Skeletal muscle tissue (tissue), 4 donors: ENCODE results near the gene ERC2. TPM values are rescaled to one million over a fixed set of nuclear protein-coding genes. Genes with fewer than 3 reads are reported as not detected.

Source experiments
- H3K27ac ChIP-seq: one replicate; pipeline ENCODE4 v1.7.0; 2013; ENCODE audit warnings: mild to moderate bottlenecking, low read depth, low read length, inconsistent platforms
- H3K27me3 ChIP-seq, 3 donors: one replicate each; pipeline ENCODE4 v1.7.0; 2013; ENCODE audit warnings: low read length in 3 of 3; ENCODE audit not compliant: control insufficient read depth in 3 of 3, insufficient read depth in 3 of 3
- H3K36me3 ChIP-seq, 3 donors: one replicate each; pipeline ENCODE4 v1.7.0; 2013; ENCODE audit warnings: low read length in 3 of 3; ENCODE audit not compliant: control insufficient read depth in 3 of 3, insufficient read depth in 3 of 3
- H3K4me1 ChIP-seq, 3 donors: one replicate each; pipeline ENCODE4 v1.7.0; 2013; ENCODE audit warnings: low read length in 3 of 3, mild to moderate bottlenecking in 3 of 3; ENCODE audit not compliant: control insufficient read depth in 3 of 3, insufficient read depth in 3 of 3
- H3K4me3 ChIP-seq, 3 donors: one replicate each; pipeline ENCODE4 v1.7.0; 2013; ENCODE audit warnings: low read length in 3 of 3
- H3K9ac ChIP-seq, 3 donors: one replicate each; pipeline ENCODE4 v1.7.0; 2013; ENCODE audit warnings: low read length in 3 of 3, mild to moderate bottlenecking in 3 of 3, moderate library complexity in 2 of 3, low read depth in 1 of 3
- H3K9me3 ChIP-seq, 3 donors: one replicate each; pipeline ENCODE4 v1.7.0; 2013; ENCODE audit warnings: low read length in 3 of 3; ENCODE audit not compliant: control insufficient read depth in 3 of 3
- total RNA-seq: library from RNA; depleted of rRNA; stranded (reverse); fragments of >200 nt; gene quantifications from one replicate; pipeline ENCODE4 v1.2.3, GENCODE V29; 2014
- donor health status: Osteomylitis.

The ERC2 gene
- total RNA-seq, 1 donor from 2014 or later = 1.0 TPM

DNA sequence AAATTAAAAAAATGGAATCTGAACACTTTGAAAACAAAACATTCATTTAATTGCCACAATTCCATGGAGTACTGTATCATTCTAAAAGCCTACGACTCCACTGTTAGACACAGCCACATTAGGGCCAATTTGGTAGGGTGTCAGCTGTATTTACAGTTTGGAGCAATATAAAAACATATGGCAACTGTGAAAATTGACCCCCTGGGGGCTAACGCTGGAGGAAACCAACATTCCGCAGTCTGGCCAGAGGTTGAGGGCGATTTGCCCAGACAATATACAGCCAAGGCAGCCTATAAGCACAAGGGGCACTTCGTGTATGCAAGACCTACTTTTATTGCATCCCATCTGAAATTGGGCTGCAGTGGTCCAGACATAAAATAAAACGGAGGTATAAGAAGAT is 504.7 kb downstream of the ERC2 start:
- Histone ChIP-seq H3K4me3 (no peak overlapping the region), H3K27me3 (no peaks in the 10 kb centered on the region), H3K27ac (no peak overlapping the region), H3K4me1 (no peaks in the 10 kb centered on the region), H3K9ac (no peak overlapping the region), H3K9me3 (no peaks in the 10 kb centered on the region), H3K36me3 (no peaks in the 10 kb centered on the region)

DNA sequence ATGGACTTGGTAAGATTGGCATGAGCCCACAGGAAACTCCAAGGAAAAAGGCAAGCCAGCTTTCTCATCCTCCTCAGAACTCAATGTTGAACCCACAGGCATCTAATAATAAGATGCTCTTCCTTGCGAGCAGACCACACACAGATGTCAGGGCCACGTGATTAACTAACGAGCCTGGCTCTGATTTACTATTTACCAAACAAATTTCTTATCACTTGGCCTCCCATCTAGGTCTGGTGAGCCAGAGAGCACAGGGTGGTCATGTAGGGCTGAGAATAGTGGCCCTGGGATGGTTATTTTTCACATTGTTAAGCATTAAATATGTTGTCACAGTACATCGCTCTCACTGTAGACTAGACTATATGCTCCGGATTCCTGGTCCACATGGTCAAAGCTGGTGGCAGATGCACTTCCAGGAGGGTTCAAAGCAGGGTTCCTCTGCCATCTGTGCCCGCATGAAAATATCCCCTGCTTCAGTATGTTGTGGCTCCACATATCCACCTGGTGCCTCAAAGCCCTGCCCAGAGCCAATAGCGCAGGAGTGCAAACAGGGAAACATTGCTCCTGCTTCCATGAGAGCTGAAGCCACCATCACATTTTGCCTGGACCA is 508.7 kb downstream of the ERC2 start:
- Histone ChIP-seq H3K27ac (no peak overlapping the region), H3K36me3 (no peaks in the 10 kb centered on the region), H3K4me1 (no peaks in the 10 kb centered on the region), H3K9me3 (no peaks in the 10 kb centered on the region), H3K4me3 (no peak overlapping the region), H3K9ac (no peak overlapping the region), H3K27me3 (no peaks in the 10 kb centered on the region)

DNA sequence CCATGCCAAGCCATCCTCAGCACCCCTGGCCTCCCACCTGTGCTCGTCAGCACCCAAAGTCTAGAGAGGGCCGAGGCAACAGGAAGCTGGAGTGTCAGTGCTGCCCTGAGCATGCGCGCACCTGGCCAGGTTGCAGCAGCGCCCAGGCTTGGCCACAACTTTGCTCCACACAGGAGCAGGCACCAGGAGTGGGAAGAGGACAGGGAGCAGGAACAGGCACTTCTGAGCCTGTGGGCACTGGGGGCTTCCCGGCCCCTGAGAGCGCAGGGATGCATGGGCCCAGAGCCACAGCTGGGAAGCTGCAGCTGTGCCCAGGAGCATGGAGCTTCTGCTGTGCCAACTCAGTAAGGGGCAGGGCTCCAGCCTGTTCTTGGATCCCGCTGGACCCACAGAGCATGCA is 509.7 kb downstream of the ERC2 start:
- Histone ChIP-seq H3K27ac (no peak overlapping the region), H3K36me3 (no peaks in the 10 kb centered on the region), H3K9me3 (no peaks in the 10 kb centered on the region), H3K9ac (no peak overlapping the region), H3K4me1 (no peaks in the 10 kb centered on the region), H3K4me3 (no peak overlapping the region), H3K27me3 (no peaks in the 10 kb centered on the region)

DNA sequence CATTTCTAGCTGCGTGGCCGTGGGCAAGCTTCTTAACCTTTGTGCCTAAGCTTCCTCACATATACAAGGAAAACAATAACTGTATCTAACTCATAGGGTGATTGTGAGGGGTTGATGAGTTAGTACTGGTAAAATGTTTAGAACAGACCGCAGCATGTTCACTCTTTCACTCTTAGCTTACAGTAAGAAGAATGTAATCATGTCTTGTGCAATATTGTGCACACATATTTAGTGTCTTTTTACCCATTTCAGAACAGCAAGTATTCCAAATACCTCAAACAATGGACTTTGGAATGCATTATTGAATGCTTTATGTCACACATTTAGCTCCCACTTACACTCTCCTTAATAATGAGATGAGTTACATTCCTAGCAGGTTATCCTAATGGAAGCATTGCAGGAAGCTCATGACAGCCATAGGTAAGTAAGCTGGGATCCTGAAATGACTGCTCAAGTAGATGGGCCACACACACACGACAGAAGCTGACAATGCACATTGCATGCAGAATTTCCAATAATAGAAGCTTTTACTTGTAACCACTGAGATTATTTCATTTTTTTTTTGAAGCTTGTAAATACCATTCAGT is 512.3 kb downstream of the ERC2 start:
- Histone ChIP-seq H3K4me1 (no peaks in the 10 kb centered on the region), H3K9me3 (no peaks in the 10 kb centered on the region), H3K27ac (no peak overlapping the region), H3K36me3 (no peaks in the 10 kb centered on the region), H3K27me3 (no peaks in the 10 kb centered on the region), H3K4me3 (no peak overlapping the region), H3K9ac (no peak overlapping the region)

DNA sequence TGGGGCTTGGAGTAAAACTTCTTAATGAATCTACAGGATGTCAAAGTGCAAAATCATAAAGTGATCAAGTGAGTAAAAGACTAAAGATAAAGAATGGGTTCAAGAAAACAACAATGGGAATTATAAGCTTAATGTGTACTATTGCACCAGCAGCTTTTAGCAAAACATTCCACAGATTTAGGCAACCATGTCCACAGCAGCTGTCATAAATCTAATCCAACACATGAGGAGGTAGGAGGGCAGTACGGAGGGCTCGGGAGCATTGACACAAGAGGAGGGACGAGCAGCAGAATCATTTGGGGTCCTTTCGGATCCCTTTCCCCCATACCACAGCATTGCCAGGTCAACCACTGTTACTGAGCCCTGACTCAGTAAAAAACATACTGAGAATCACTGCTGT is 516.9 kb downstream of the ERC2 start:
- Histone ChIP-seq H3K27ac (no peak overlapping the region), H3K27me3 (no peaks in the 10 kb centered on the region), H3K36me3 (no peaks in the 10 kb centered on the region), H3K9me3 (no peaks in the 10 kb centered on the region), H3K4me1 (no peaks in the 10 kb centered on the region), H3K4me3 (no peak overlapping the region), H3K9ac (no peak overlapping the region)

DNA sequence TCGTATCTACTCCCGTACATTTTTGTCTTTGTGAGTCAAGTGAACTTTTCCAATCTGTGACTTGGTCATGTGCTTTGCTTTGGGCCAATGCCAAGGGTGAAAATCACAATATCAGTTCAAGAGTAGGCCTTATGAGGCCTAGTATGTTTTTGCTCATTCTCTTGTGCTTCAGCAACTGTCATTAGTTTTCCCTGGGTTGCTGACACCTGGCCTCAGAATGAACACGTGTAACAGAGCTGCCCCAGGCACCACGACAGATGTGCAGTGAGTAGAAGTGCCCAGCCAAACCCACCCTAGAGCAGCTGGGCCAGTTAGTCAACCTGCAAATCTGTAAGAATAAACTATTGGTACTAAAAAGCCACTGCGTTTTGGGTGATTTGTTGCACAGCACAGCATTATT is 520.9 kb downstream of the ERC2 start:
- no peaks in the 10 kb centered on the region for H3K36me3 ChIP-seq
- no peaks in the 10 kb centered on the region for H3K4me1 ChIP-seq
- H3K27ac ChIP-seq = no peak overlapping the region
- H3K9ac ChIP-seq = no peak overlapping the region
- H3K9me3 ChIP-seq = no peaks in the 10 kb centered on the region
- H3K4me3 ChIP-seq = no peak overlapping the region
- no peaks in the 10 kb centered on the region for H3K27me3 ChIP-seq

DNA sequence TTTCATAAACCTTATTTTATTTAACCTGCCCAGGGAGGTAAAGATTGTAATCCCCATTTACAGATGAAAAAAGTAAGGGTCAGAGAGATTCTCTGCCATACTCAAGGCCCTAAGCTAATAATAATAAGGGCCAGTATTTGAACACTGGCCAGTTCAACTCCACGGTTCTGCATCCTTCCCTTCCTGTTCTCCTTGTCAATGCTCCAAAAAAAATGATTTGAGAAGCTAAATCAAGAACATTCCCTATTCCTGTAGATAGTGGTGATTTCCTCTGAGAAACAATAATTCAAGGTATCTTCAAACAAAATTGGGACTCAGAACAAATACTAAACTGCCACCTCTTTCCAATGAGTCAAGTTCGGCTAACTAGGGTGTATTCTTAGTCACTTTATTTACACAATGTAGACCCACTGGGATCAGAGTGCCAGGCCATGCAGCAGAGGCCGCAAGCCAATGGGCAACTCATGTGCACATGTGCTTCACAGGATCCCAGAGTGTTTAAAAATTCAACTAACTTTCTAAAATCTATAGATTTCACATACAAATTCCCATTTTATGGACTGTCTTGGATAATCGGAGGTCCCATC is 521.6 kb downstream of the ERC2 start:
- Histone ChIP-seq H3K9ac (no peak overlapping the region), H3K27me3 (no peaks in the 10 kb centered on the region), H3K4me1 (no peaks in the 10 kb centered on the region), H3K9me3 (no peaks in the 10 kb centered on the region), H3K27ac (no peak overlapping the region), H3K36me3 (no peaks in the 10 kb centered on the region), H3K4me3 (no peak overlapping the region)

DNA sequence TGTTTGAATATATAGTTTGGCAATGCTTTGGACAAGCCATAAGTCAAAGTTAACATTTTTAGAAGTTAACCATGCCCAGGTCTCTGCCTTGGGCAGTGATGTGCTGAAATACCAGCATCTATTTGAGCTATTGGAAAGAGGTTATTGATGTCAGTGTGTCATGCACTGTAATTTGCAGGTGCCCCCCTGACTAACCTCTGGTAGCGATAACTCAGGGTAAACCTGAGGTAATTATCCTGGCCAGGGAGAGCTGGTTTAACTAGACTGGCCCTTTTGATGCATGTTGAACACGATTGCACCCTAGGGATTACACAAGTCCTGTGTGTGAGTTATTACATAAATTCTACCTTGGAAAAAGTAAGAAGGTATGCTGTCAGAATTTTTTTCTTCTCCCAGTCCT is 525.4 kb downstream of the ERC2 start:
- Histone ChIP-seq H3K27me3 (no peaks in the 10 kb centered on the region), H3K27ac (no peak overlapping the region), H3K36me3 (no peaks in the 10 kb centered on the region), H3K9ac (no peak overlapping the region), H3K4me1 (no peaks in the 10 kb centered on the region), H3K4me3 (no peak overlapping the region), H3K9me3 (no peaks in the 10 kb centered on the region)

DNA sequence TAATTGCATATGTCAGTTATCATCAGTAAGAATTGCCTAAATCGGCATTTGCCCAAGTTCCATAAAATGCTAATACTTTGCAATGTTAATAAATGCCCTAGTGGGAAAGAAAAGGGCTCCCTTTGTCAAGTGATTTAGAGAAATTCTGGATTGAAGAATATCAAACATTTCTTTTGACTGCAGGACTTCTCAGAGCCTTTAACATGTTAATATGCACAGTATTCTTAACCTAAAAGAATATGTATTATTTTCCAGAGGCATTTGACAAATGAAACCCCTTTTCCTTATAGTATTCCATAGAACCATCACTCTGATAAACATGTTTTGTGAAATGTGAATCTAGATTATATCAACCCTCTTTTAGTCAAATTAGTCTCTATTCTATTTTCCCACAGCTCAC is 529.0 kb downstream of the ERC2 start:
- no peaks in the 10 kb centered on the region for H3K36me3 ChIP-seq
- no peaks in the 10 kb centered on the region for H3K27me3 ChIP-seq
- no peak overlapping the region for H3K27ac ChIP-seq
- no peaks in the 10 kb centered on the region for H3K9me3 ChIP-seq
- H3K9ac ChIP-seq = no peak overlapping the region
- H3K4me3 ChIP-seq = no peak overlapping the region
- no peaks in the 10 kb centered on the region for H3K4me1 ChIP-seq

DNA sequence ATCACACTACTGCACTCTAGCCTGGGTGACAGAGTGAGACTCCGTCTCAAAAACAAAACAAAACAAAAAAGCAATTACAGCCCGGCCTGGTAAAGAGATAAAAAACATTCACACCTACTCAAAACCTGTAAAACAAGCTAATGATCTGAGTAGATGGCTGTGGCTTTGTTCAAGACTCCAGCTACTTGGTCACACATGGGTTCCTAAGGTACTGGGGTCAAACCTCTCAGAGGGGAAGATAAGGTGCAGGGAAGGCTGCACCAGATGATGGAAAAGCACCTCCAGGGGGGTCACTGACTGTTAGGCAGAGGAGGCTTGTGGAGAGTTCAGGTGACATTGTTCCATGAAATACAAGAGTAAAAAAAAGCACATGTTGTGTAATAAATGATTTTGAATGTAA is 531.0 kb downstream of the ERC2 start:
- no peak overlapping the region for H3K4me3 ChIP-seq
- H3K36me3 ChIP-seq = no peaks in the 10 kb centered on the region

More for the DNA sequence above, 531.0 kb downstream of the ERC2 start:
- Histone ChIP-seq H3K9me3 (no peaks in the 10 kb centered on the region), H3K27ac (no peak overlapping the region), H3K9ac (no peak overlapping the region), H3K4me1 (no peaks in the 10 kb centered on the region), H3K27me3 (no peaks in the 10 kb centered on the region)
